DND-41 (cell line): ENCODE measurements around the gene LEF1.

Experiments
- ATAC-seq: fragments of 200-7000 bp; cut with Tn5 transposase; 3 replicates; pipeline ENCODE4 v1.9.1; 2021; ENCODE audit warnings: low read depth; ENCODE audit not compliant: insufficient read depth
- DNase-seq: peaks from one replicate; pipeline ENCODE4 v3.0.0-alpha.2; 2020
- H2AFZ ChIP-seq: 2 replicates; pipeline ENCODE4 v1.6.0; 2012; ENCODE audit warnings: low read depth, low read length
- H3K27ac ChIP-seq: 2 replicates; pipeline ENCODE4 v1.5.1; 2012; ENCODE audit warnings: low read length, inconsistent platforms
- H3K27me3 ChIP-seq: fragments of 200-600 bp; sonication (generic); 2 replicates; pipeline ENCODE4 v1.6.0; 2012; ENCODE audit warnings: low read length, mild to moderate bottlenecking, inconsistent platforms; ENCODE audit not compliant: insufficient read depth, poor library complexity
- H3K36me3 ChIP-seq: 2 replicates; pipeline ENCODE4 v1.5.1; 2012; ENCODE audit warnings: low read length, inconsistent platforms; ENCODE audit not compliant: insufficient read depth
- H3K4me1 ChIP-seq: 2 replicates; pipeline ENCODE4 v1.5.1; 2012; ENCODE audit warnings: mild to moderate bottlenecking, low read length; ENCODE audit not compliant: insufficient read depth
- H3K4me2 ChIP-seq: 2 replicates; pipeline ENCODE4 v1.6.0; 2012; ENCODE audit warnings: mild to moderate bottlenecking, moderate library complexity, low read length, inconsistent platforms; ENCODE audit not compliant: insufficient read depth
- H3K4me3 ChIP-seq, 2 experiments: fragments of 200-600 bp in 1 of 2; shearing (Covaris generic) in 1 of 2; 2 replicates each; pipeline ENCODE4 v1.5.1; 2012 to 2016; ENCODE audit warnings: inconsistent platforms in 2 of 2, low read length in 2 of 2, mild to moderate bottlenecking in 2 of 2, low read depth in 1 of 2, moderate library complexity in 1 of 2
- H3K79me2 ChIP-seq: 2 replicates; pipeline ENCODE4 v1.6.0; 2012; ENCODE audit warnings: low read length, inconsistent platforms; ENCODE audit not compliant: insufficient read depth
- H3K9ac ChIP-seq: 2 replicates; pipeline ENCODE4 v1.6.0; 2012; ENCODE audit warnings: low read depth, mild to moderate bottlenecking, inconsistent platforms, low read length, moderate library complexity
- H3K9me3 ChIP-seq: 2 replicates; pipeline ENCODE4 v1.5.1; 2012; ENCODE audit warnings: low read length, moderate library complexity, mild to moderate bottlenecking, inconsistent platforms; ENCODE audit not compliant: insufficient read depth, severe bottlenecking
- H4K20me1 ChIP-seq: 2 replicates; pipeline ENCODE4 v1.6.0; 2012; ENCODE audit warnings: low read length; ENCODE audit not compliant: insufficient read depth
- CTCF ChIP-seq: IDR thresholded peaks from 2 replicates; pipeline ENCODE4 v1.5.1; 2012; ENCODE audit warnings: borderline replicate concordance, low read length, moderate library complexity, mild to moderate bottlenecking; ENCODE audit not compliant: poor library complexity, severe bottlenecking; ENCODE audit errors: extremely low read depth
- EZH2 ChIP-seq: IDR thresholded peaks from 3 replicates; pipeline ENCODE4 v1.6.1; 2012; ENCODE audit warnings: borderline replicate concordance, low read depth, mild to moderate bottlenecking, moderate library complexity, low read length, inconsistent platforms; ENCODE audit not compliant: severe bottlenecking

The LEF1 gene

GRCh38 chr4:108047199-108047598 is 121.5 kb downstream of the LEF1 start:
- no peak overlapping the region for H2AFZ ChIP-seq
- H3K36me3 ChIP-seq, result peaks cover 59% of the 10 kb centered on the region
- H3K4me2 ChIP-seq, result no peak overlapping the region
- peaks cover 30% of the 10 kb centered on the region for H4K20me1 ChIP-seq
- peaks cover 7% of the 10 kb centered on the region; the same call in 1 of the 2 replicates for H3K79me2 ChIP-seq
- H3K27ac ChIP-seq, result no peak overlapping the region
- H3K4me1 ChIP-seq, result no peaks in the 10 kb centered on the region
- TF ChIP-seq CTCF (no peak), EZH2 (no peak)
- no peak overlapping the region for H3K4me3 ChIP-seq
- H3K9me3 ChIP-seq, result no peaks in the 10 kb centered on the region
- no peaks in the 10 kb centered on the region for H3K27me3 ChIP-seq
- H3K9ac ChIP-seq, result no peak overlapping the region
- DNase-seq, result no peak
- ATAC-seq, result no peak

GRCh38 chr4:108045687-108046024 is 123.1 kb downstream of the LEF1 start:
- Histone ChIP-seq H3K9ac (no peak overlapping the region), H2AFZ (no peak overlapping the region), H3K9me3 (no peaks in the 10 kb centered on the region), H3K4me1 (no peaks in the 10 kb centered on the region), H3K79me2 (no peaks in the 10 kb centered on the region), H3K4me2 (no peak overlapping the region), H4K20me1 (peaks cover 24% of the 10 kb centered on the region), H3K27ac (0 out of 2 replicates have a peak overlapping the region, but pooled peaks have one; percentile 3), H3K4me3 (no peak overlapping the region), H3K27me3 (no peaks in the 10 kb centered on the region), H3K36me3 (peaks cover 44% of the 10 kb centered on the region)
- DNase-seq, result no peak
- peak; percentile 41 for ATAC-seq
- TF ChIP-seq CTCF, result no peak
- no peak for TF ChIP-seq EZH2

- H3K27me3 ChIP-seq, result no peaks in the 10 kb centered on the region
- H3K4me1 ChIP-seq, result no peaks in the 10 kb centered on the region
- peak; percentile 2; the same call in 1 of the 3 replicates for ATAC-seq
- H4K20me1 ChIP-seq, result peaks cover 24% of the 10 kb centered on the region
- peaks cover 39% of the 10 kb centered on the region for H3K36me3 ChIP-seq
- no peaks in the 10 kb centered on the region for H3K9me3 ChIP-seq
- H3K4me2 ChIP-seq, result no peak overlapping the region
- 0 out of 2 replicates have a peak overlapping the region, but pooled peaks have one; percentile 48 for H3K27ac ChIP-seq
- no peak overlapping the region for H3K4me3 ChIP-seq
- H3K9ac ChIP-seq, result no peak overlapping the region
- no peaks in the 10 kb centered on the region for H3K79me2 ChIP-seq
- no peak for DNase-seq
- TF ChIP-seq CTCF (no peak), EZH2 (no peak)
- H2AFZ ChIP-seq, result no peak overlapping the region
Measured at GRCh38 chr4:108044951-108045686, 123.6 kb downstream of the LEF1 start.
